ENCODE measurements around the gene CARM1. TPM values are rescaled to one million over a fixed set of nuclear protein-coding genes. Genes with fewer than 3 reads are reported as not detected.

Gene CARM1
- total and polyA plus RNA-seq, 7 donors, result 59.1 to 110 (median 94.7) TPM

GRCh38 chr19:10965398-10965797 lies 94.0 kb downstream of the CARM1 start:
- DNase-seq (no peak), ATAC-seq (no peak)
- intact Hi-C loops (cut with DNase I), result no loop called here
- no peak overlapping the region for H3K4me3 ChIP-seq
- no peak for TF ChIP-seq CTCF (IDR thresholded peaks at IDR 0.05)
- no peaks in the 10 kb centered on the region for H3K36me3 ChIP-seq (ENCODE audit: insufficient read depth in 1 of 2, low read depth in 1 of 2)
- WGBS, 3 donors, result 52 to 65% (median 53%) methylated on average over 6 of the region's 6 CpGs
- peak overlapping the region; percentile 9 for H3K27ac ChIP-seq
- no peaks in the 10 kb centered on the region for H3K27me3 ChIP-seq (ENCODE audit: insufficient read depth in 3 of 3, low read length in 2 of 3)
- H3K4me1 ChIP-seq, result peaks cover 34% of the 10 kb centered on the region
- H3K9me3 ChIP-seq, result no peaks in the 10 kb centered on the region

DNA sequence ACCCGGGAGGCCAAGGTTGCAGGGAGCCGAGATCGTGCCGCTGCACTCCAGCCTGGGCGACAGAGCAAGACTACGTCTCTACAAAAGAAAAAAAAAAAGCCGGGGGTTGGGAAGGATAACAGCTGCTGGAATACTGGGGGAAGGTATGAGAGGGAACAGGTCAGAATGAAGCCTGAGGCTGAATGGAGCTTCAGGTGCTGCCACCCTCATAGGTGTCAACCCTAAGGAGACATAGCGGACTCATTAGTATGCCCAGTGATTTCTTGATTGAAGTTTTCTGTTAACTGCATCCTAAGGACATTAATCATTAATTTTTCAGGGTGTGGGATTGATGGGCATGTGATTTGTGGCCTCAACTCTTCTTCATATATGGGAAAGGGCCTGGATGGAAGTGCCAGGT lies 95.5 kb downstream of the CARM1 start:
- Histone ChIP-seq H3K27me3 (ENCODE audit: insufficient read depth in 3 of 3, low read length in 2 of 3) (no peaks in the 10 kb centered on the region), H3K27ac (no peak overlapping the region), H3K9me3 (no peaks in the 10 kb centered on the region), H3K4me1 (peaks cover 32% of the 10 kb centered on the region), H3K4me3 (no peak overlapping the region), H3K36me3 (ENCODE audit: insufficient read depth in 1 of 2, low read depth in 1 of 2) (no peaks in the 10 kb centered on the region)
- 81 to 91% (median 84%) methylated on average over 8 of the region's 8 CpGs for WGBS, 3 donors
- no peak for TF ChIP-seq CTCF (IDR thresholded peaks at IDR 0.05)
- ATAC-seq (no peak), DNase-seq (no peak)
- intact Hi-C loops (cut with DNase I), result no loop called here

- Histone ChIP-seq H3K27me3 (ENCODE audit: insufficient read depth in 3 of 3, low read length in 2 of 3) (no peaks in the 10 kb centered on the region), H3K4me3 (no peak overlapping the region), H3K4me1 (peaks cover 20% of the 10 kb centered on the region), H3K27ac (peak overlapping the region; percentile 5), H3K36me3 (ENCODE audit: insufficient read depth in 1 of 2, low read depth in 1 of 2) (no peaks in the 10 kb centered on the region), H3K9me3 (no peaks in the 10 kb centered on the region)
- intact Hi-C loops (cut with DNase I), result no loop called here
- ATAC-seq, result no peak
- no peak for TF ChIP-seq CTCF (IDR thresholded peaks at IDR 0.05)
- DNase-seq, result no peak
- 55 to 62% (median 57%) methylated on average over 10 of the region's 10 CpGs for WGBS, 3 donors
These were observed 97.3 kb downstream of the CARM1 start for GRCh38 chr19:10968527-10969135.

GRCh38 chr19:10971107-10971726 lies 99.9 kb downstream of the CARM1 start:
- Histone ChIP-seq H3K36me3 (ENCODE audit: insufficient read depth in 1 of 2, low read depth in 1 of 2) (no peaks in the 10 kb centered on the region), H3K4me1 (peaks cover 17% of the 10 kb centered on the region), H3K4me3 (no peak overlapping the region), H3K27me3 (ENCODE audit: insufficient read depth in 3 of 3, low read length in 2 of 3) (no peaks in the 10 kb centered on the region), H3K27ac (no peak overlapping the region), H3K9me3 (no peaks in the 10 kb centered on the region)
- intact Hi-C loops (cut with DNase I), result loop anchor here in 1 of 2 donors (5.0 kb wide), 1 partner anchor 1434 kb away; the partner anchor contains the start of gene ZNF426
- 84 to 96% (median 85%) methylated on average over 8 of the region's 8 CpGs for WGBS, 3 donors
- ATAC-seq (peak in 1 of 4 donors; percentile 22), DNase-seq (no peak)
- no peak for TF ChIP-seq CTCF (IDR thresholded peaks at IDR 0.05)

Other genes with a start within 250 kb of the CARM1 start
- 100 to 1,000 TPM in 1 of 4 donors, 10 to 100 TPM in 3; 73.8 to 104 (median 83.8) TPM for gene SLC44A2, start 246.0 kb upstream of the CARM1 start, total RNA-seq
- gene SLC44A2, start 246.0 kb upstream of the CARM1 start, polyA plus RNA-seq, result 10 to 100 TPM; 36.3 to 73.4 (median 63.2) TPM
- 100 to 1,000 TPM; 112 to 189 (median 157) TPM for gene ILF3, start 217.2 kb upstream of the CARM1 start, total RNA-seq
- gene ILF3, start 217.2 kb upstream of the CARM1 start, polyA plus RNA-seq, result 100 to 1,000 TPM in 2 of 3 donors, 10 to 100 TPM in 1; 70.6 to 148 (median 139) TPM
- 10 to 100 TPM; 24.7 to 28.8 (median 27.1) TPM for gene QTRT1, start 170.1 kb upstream of the CARM1 start, total RNA-seq
- gene QTRT1, start 170.1 kb upstream of the CARM1 start, polyA plus RNA-seq, result 10 to 100 TPM; 15.9 to 33.4 (median 28.6) TPM
- gene DNM2, start 153.5 kb upstream of the CARM1 start, total RNA-seq, result 100 to 1,000 TPM; 117 to 143 (median 130) TPM
- gene DNM2, start 153.5 kb upstream of the CARM1 start, polyA plus RNA-seq, result 100 to 1,000 TPM in 1 of 3 donors, 10 to 100 TPM in 2; 70.6 to 149 (median 74.1) TPM
- 10 to 100 TPM; 30.1 to 37.5 (median 34.2) TPM for gene TMED1, start 35.3 kb upstream of the CARM1 start, total RNA-seq
- gene TMED1, start 35.3 kb upstream of the CARM1 start, polyA plus RNA-seq, result 10 to 100 TPM; 54.4 to 79.3 (median 57.6) TPM
- gene C19orf38, start 23.1 kb upstream of the CARM1 start, total RNA-seq, result 1 to 10 TPM in 3 of 4 donors, under 1 TPM in 1; 0.30 to 1.8 (median 1.4) TPM
- gene C19orf38, start 23.1 kb upstream of the CARM1 start, polyA plus RNA-seq, result 1 to 10 TPM; 1.0 to 2.9 (median 1.3) TPM
- 10 to 100 TPM; 12.1 to 18.0 (median 16.7) TPM for gene YIPF2, start 57.1 kb downstream of the CARM1 start, total RNA-seq
- gene YIPF2, start 57.1 kb downstream of the CARM1 start, polyA plus RNA-seq, result 10 to 100 TPM; 13.7 to 18.5 (median 18.1) TPM
- 10 to 100 TPM; 12.9 to 24.2 (median 17.0) TPM for gene TIMM29, start 57.3 kb downstream of the CARM1 start, total RNA-seq
- 10 to 100 TPM; 17.1 to 29.0 (median 20.2) TPM for gene TIMM29, start 57.3 kb downstream of the CARM1 start, polyA plus RNA-seq
- 10 to 100 TPM; 34.8 to 75.6 (median 50.5) TPM for gene SMARCA4, start 89.5 kb downstream of the CARM1 start, total RNA-seq
- 100 to 1,000 TPM in 1 of 3 donors, 10 to 100 TPM in 2; 36.7 to 124 (median 51.9) TPM for gene SMARCA4, start 89.5 kb downstream of the CARM1 start, polyA plus RNA-seq
- gene LDLR, start 217.9 kb downstream of the CARM1 start, total RNA-seq, result 10 to 100 TPM in 1 of 4 donors, 1 to 10 TPM in 3; 3.2 to 10.1 (median 6.0) TPM
- gene LDLR, start 217.9 kb downstream of the CARM1 start, polyA plus RNA-seq, result 1 to 10 TPM; 1.7 to 5.4 (median 2.2) TPM